Aorta (tissue), 5 donors: Measurements from ENCODE around the gene CBLB. TPM values are rescaled to one million over a fixed set of nuclear protein-coding genes. Genes with fewer than 3 reads are reported as not detected.

ENCODE experiments used
- ATAC-seq: fragments of 200-7000 bp; cut with Tn5 transposase; one replicate; pipeline ENCODE4 v1.9.1; 2022; ENCODE audit warnings: moderate library complexity; ENCODE audit not compliant: low FRiP score
- DNase-seq, 2 donors: peaks; one replicate each; pipeline ENCODE4 v3.0.0-alpha.2; 2020
- H3K27ac ChIP-seq, 2 donors: one replicate each; pipeline ENCODE4 v1.5.1; 2013; ENCODE audit warnings: low read length in 2 of 2, mild to moderate bottlenecking in 2 of 2, moderate library complexity in 2 of 2, control low read depth in 1 of 2, inconsistent platforms in 1 of 2, low read depth in 1 of 2
- H3K27me3 ChIP-seq, 2 donors: one replicate each; pipeline ENCODE4 v1.6.1; 2013; ENCODE audit warnings: control low read depth in 1 of 2, low read length in 1 of 2, mild to moderate bottlenecking in 1 of 2, moderate library complexity in 1 of 2; ENCODE audit not compliant: insufficient read depth in 2 of 2, control insufficient read depth in 1 of 2
- H3K36me3 ChIP-seq, 2 donors: one replicate each; pipeline ENCODE4 v1.6.1; 2013; ENCODE audit warnings: control low read depth in 1 of 2, low read length in 1 of 2, mild to moderate bottlenecking in 1 of 2; ENCODE audit not compliant: insufficient read depth in 2 of 2, control insufficient read depth in 1 of 2
- H3K4me1 ChIP-seq, 2 donors: one replicate each; pipeline ENCODE4 v1.6.1; 2013; ENCODE audit warnings: low read length in 2 of 2, control low read depth in 1 of 2, mild to moderate bottlenecking in 1 of 2, moderate library complexity in 1 of 2; ENCODE audit not compliant: insufficient read depth in 2 of 2, control insufficient read depth in 1 of 2
- H3K4me3 ChIP-seq, 2 donors: one replicate each; pipeline ENCODE4 v1.5.1; 2013; ENCODE audit warnings: low read length in 2 of 2, control low read depth in 1 of 2, mild to moderate bottlenecking in 1 of 2
- H3K9me3 ChIP-seq: one replicate; pipeline ENCODE4 v1.6.1; 2013; ENCODE audit warnings: mild to moderate bottlenecking, low read length; ENCODE audit not compliant: control insufficient read depth
- WGBS, 2 donors: extraction: QIAGEN DNeasy Blood & Tissue Kit; methylation state at CpG; one replicate each; pipeline ENCODE4 v1.1.7; 2013; 5-methylcytosine and 5-hydroxymethylcytosine counted together
- intact Hi-C, 2 donors: fragments of 100-400 bp; cut with DNase I; formaldehyde crosslinking; loops; one replicate each; pipeline versions ENCODE4 v1.14.2 to v1.15.0; 2022
- polyA plus RNA-seq, 2 donors: library from polyadenylated mRNA; stranded (reverse); fragments of 200-250 nt; gene quantifications; one replicate each; pipeline ENCODE4 v1.2.3, GENCODE V29; 2013
- total RNA-seq, 2 donors: library from RNA; stranded (reverse); fragmentation: NEBNext Ultra II Directional; extraction: Animal tissue kit (Norgen Biotek cat#: 25700); gene quantifications; one replicate each; pipeline ENCODE4 v1.2.1, GENCODE V29; 2021
- donor health status: healthy with polysubstance abuse.
- donor health status: Bipolar disorder and iron deficiency.
- donor health status: DM: no; HTN: no; CAD: no.
- donor health status: DM: no; HTN: no; CAD: no.
- donor health status: DM: yes; HTN: yes; CAD: no.

The CBLB gene
- total and polyA plus RNA-seq, 4 donors, result 3.3 to 126 (median 54.1) TPM

DNA sequence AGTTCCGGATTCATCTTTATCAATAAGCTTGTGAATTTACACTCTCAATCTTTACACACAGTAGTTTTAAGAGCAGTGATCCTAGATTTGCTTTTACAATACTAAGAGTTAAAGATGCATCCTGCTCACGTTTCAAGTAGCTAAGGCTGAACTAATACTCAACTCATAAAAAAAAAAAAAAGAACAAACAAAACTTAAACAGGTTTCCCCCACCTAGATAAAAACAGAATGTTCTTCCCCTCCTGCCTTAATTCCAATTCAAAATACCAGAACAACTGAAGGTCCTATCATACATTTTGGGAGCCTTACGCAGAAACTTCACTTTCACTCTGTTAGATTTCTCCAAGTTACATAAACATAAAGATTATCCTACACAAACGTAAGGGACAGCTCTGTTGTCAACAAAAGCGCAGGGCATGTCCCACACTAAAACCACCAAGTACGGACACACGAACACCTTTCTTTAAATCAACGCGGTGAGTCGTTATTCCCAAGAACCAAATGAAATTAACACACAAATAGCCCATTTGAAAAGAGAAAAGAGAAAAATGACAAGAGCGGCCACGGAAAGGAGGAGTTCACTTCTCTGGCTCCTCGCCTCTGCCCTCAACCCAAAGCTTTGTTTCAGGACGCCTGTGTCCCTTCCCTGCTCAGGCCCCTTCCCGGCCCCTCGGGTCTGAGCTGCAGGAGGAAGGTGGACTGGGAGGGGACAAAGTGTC, 941 bp downstream of the CBLB start:
- Histone ChIP-seq H3K27me3 (no peaks in the 10 kb centered on the region), H3K9me3 (no peaks in the 10 kb centered on the region), H3K4me1 (peaks cover 0 to 4% of the 10 kb centered on the region in 2 donors), H3K36me3 (no peaks in the 10 kb centered on the region), H3K4me3 (peak overlapping the region; percentile 61 to 94), H3K27ac (peak overlapping the region in 1 of 2 donors; percentile 51)
- DNase-seq, result no peak
- intact Hi-C loops, result loop anchor here (2.0 to 10.0 kb wide), 3 partner anchors 39 to 257 kb away; no protein-coding TSS in a partner anchor
- 2% methylated on average over 16 of the region's 16 CpGs for WGBS, 2 donors
- no peak for ATAC-seq

DNA sequence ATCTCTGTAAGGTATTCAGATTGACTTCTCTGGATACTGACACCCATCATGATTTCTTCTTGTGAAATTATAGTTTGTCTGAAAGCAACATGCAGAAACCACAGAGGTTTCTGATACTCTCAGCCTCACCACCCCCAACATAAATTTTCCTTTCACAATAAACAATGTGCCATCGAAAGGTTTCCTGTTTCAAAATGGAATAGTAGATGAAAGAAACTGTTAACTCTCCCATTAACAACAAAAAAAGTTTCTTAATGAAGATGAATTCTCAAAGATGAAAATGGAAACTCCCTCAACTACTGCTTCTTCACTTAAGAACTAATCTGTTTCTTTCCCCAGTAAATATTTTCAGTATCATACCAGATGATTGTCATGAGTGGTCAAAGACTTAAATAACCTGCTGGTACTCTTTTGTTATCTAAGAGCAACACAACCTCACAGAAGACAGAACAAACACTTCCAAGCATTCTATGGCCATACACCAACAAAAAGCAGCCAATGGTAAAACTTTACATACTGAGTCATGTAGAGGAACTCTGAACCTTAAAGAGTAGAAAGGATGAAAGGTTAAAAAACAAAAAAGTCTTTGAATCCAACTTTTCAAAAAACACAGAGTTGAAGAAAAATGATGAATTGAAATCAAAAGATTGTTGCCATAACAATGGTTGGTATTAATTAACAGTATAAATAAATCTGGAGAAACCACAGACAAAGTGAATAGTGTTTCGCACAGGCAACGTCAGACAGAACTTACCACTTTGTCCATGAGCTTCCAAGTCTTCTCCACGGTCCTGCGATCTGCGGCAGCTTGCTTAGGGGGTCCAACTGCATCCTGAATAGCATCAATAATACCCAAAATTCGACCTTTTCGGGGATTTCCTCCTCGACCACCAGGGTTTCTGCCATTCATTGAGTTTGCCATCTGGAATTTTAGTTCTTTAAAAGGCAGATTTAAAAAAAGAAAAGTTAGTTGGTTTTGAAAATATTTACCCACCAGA, 1.9 kb downstream of the CBLB start:
- DNase-seq (no peak), ATAC-seq (no peak)
- H3K27ac ChIP-seq, result no peak overlapping the region
- no peaks in the 10 kb centered on the region for H3K36me3 ChIP-seq
- H3K27me3 ChIP-seq, result no peaks in the 10 kb centered on the region
- 46 to 55% methylated on average over 9 of the region's 9 CpGs for WGBS, 2 donors
- intact Hi-C loops, result loop anchor here (5.0 to 10.0 kb wide), 2 partner anchors 40 to 258 kb away; no protein-coding TSS in a partner anchor
- peaks cover 3 to 4% of the 10 kb centered on the region in 2 donors for H3K4me1 ChIP-seq
- no peaks in the 10 kb centered on the region for H3K9me3 ChIP-seq
- peak overlapping the region; percentile 61 to 94 for H3K4me3 ChIP-seq

DNA sequence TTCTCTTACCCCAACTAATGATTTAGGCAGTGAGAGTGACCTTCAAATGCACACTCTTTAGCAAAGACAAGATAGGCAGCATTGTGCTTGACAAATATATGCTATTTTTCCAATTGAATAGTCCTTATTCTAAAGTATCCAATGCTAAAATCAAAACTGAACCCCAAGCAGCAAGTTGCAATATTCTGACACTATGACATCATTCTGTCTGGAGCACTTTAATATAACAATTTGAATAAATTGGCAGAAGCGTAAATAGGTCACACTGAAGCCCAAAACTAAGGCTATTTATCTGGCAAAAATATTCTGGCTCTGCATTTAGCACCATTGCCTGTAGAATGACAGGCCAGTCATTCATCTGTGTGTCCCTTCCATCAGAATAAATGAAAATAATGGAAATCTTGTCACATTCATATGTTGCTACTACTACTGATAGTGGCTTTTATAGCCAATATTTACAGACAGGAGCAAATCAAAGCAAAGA, 2.9 kb downstream of the CBLB start:
- ATAC-seq (no peak), DNase-seq (no peak)
- Histone ChIP-seq H3K4me3 (peak overlapping the region in 1 of 2 donors; percentile 94), H3K36me3 (no peaks in the 10 kb centered on the region), H3K9me3 (no peaks in the 10 kb centered on the region), H3K27me3 (no peaks in the 10 kb centered on the region), H3K4me1 (peaks cover 4% of the 10 kb centered on the region in 2 donors), H3K27ac (no peak overlapping the region)
- intact Hi-C loops, result loop anchor here (5.0 to 10.0 kb wide), 2 partner anchors 41 to 259 kb away; no protein-coding TSS in a partner anchor
- WGBS, 2 donors, result 37 to 55% methylated on average over 1 of the region's 1 CpG

DNA sequence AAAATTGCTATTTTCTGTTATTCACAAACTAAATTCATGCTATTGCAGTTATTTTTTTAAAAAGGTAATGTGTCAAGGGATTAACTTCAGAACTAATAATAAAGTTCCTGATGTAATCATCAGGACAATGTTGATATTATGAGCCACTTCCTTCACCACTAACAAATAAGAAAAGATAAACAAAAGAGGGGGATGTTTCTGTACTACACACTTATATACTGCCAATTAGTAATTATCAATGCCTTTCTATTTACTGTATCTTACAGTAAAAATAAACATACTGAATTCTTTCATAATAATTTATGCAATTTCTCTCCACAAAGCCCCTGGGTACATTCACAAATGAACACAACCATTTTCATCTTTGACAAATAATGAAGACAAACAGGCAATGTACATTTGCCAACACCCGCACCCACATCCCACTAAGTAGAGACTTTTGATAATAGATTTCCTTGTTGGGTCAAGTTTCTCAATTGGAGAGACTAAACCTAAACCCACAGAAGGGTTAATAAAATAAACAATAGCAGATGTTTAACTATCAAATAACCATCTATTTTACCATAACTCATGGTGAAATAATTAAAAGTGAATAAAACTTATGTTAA, 3.7 kb downstream of the CBLB start:
- H3K27ac ChIP-seq, result no peak overlapping the region
- peaks cover 4 to 8% of the 10 kb centered on the region in 2 donors for H3K4me1 ChIP-seq
- no peaks in the 10 kb centered on the region for H3K27me3 ChIP-seq
- WGBS, 2 donors, result 92 to 95% methylated on average over 1 of the region's 1 CpG
- H3K4me3 ChIP-seq, result no peak overlapping the region
- intact Hi-C loops, result loop anchor here (5.0 to 10.0 kb wide), 2 partner anchors 42 to 260 kb away; no protein-coding TSS in a partner anchor
- no peaks in the 10 kb centered on the region for H3K9me3 ChIP-seq
- no peak for DNase-seq
- H3K36me3 ChIP-seq, result no peaks in the 10 kb centered on the region
- no peak for ATAC-seq

DNA sequence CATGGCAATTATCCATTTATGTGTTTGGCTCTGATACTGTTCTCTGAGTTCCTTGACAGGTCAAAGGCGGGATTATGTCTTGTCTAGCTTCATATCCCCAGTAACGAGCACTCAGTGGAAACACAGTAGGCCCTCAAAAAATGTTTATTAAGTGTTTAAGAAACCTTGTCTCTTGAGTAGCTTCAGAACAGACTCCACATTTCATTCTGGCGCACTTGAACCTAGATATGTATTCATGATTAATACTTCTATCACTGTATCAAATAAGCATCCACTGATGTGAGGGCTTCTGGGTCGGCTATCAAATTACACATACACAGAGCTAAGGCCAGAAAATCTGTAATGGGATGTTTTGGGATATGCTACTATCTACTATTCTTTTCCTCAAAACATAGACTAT, 4.6 kb downstream of the CBLB start:
- Histone ChIP-seq H3K4me3 (no peak overlapping the region), H3K4me1 (peaks cover 4 to 8% of the 10 kb centered on the region in 2 donors), H3K36me3 (no peaks in the 10 kb centered on the region), H3K27ac (no peak overlapping the region), H3K27me3 (no peaks in the 10 kb centered on the region), H3K9me3 (no peaks in the 10 kb centered on the region)
- intact Hi-C loops, result loop anchor here in 1 of 2 donors (10.0 kb wide), 1 partner anchor 261 kb away; no protein-coding TSS in a partner anchor
- 91 to 93% methylated on average over 4 of the region's 4 CpGs for WGBS, 2 donors
- DNase-seq (no peak), ATAC-seq (no peak)

DNA sequence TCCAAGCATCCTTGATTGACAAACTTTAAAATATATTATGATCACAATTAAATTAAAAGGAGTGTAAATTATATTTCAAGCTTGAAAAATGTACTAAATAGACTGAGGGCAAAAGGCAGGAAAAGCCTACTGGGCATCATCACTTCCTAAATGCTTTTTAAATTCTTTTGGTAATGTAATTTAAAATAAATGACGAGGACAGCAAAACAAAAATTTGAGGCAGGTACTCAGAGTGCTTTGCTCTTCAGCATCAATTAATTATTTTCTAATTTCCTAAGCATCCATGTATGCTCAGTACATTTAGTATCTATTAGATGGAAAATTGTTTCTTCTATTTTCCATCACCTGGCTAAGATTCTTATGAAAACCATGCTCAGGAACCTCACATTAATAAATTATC, 5.2 kb downstream of the CBLB start:
- Histone ChIP-seq H3K9me3 (no peaks in the 10 kb centered on the region), H3K27me3 (no peaks in the 10 kb centered on the region), H3K4me1 (peaks cover 4 to 8% of the 10 kb centered on the region in 2 donors), H3K27ac (no peak overlapping the region), H3K4me3 (no peak overlapping the region), H3K36me3 (no peaks in the 10 kb centered on the region)
- no peak for ATAC-seq
- intact Hi-C loops, result loop anchor here in 1 of 2 donors (10.0 kb wide), 1 partner anchor 261 kb away; no protein-coding TSS in a partner anchor
- DNase-seq, result no peak
- 97 to 99% methylated on average over 1 of the region's 1 CpG for WGBS, 2 donors

DNA sequence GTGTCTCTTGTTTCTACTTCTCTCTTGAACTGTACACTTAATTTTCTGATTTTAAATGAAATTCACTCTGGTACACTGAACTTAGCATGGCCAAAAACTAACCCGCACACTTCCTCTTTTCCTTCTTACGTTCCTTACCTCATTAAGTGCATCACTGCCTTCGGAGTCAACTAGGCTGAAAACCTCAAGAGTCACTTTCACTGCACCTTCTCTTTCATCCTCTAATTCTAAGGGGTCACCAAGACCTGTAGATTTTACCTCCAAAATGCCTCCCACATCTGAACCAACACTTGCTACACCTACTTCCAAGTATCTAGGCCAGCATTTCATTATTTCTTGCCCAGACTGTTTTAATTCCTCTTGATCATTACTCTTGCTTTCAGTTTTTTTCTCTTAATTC, 6.6 kb downstream of the CBLB start:
- H3K9me3 ChIP-seq, result no peaks in the 10 kb centered on the region
- peaks cover 4 to 8% of the 10 kb centered on the region in 2 donors for H3K4me1 ChIP-seq
- WGBS, 2 donors, result 92 to 96% methylated on average over 3 of the region's 3 CpGs
- intact Hi-C loops, result loop anchor here in 1 of 2 donors (10.0 kb wide), 1 partner anchor 263 kb away; no protein-coding TSS in a partner anchor
- H3K27me3 ChIP-seq, result no peaks in the 10 kb centered on the region
- H3K4me3 ChIP-seq, result no peak overlapping the region
- no peak overlapping the region for H3K27ac ChIP-seq
- ATAC-seq (no peak), DNase-seq (no peak)
- H3K36me3 ChIP-seq, result no peaks in the 10 kb centered on the region

DNA sequence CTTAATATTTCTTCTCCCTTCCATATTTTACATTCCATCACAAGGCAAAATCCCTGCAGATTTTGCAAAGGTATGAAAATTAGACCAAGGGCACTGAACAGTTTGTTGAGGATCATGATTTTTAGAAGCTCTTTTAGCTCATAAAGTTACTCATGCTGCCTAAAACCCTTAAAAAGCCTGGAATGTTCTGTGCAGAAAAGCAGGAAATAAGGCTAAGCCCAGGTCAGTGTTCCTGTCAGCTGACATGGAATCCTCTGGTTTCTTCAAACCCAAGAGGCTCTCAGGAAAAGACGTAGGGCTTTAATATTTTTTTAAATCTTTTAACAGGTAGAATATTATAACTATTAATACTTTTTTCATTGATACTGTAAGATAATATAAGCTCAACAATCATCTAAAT, 8.2 kb downstream of the CBLB start:
- H3K27ac ChIP-seq, result no peak overlapping the region
- H3K4me1 ChIP-seq, result peaks cover 4 to 8% of the 10 kb centered on the region in 2 donors
- H3K9me3 ChIP-seq, result no peaks in the 10 kb centered on the region
- 24 to 37% methylated on average over 1 of the region's 1 CpG for WGBS, 2 donors
- ATAC-seq, result no peak
- H3K4me3 ChIP-seq, result no peak overlapping the region
- intact Hi-C loops, result loop anchor here in 1 of 2 donors (10.0 kb wide), 1 partner anchor 264 kb away; no protein-coding TSS in a partner anchor
- no peaks in the 10 kb centered on the region for H3K36me3 ChIP-seq
- H3K27me3 ChIP-seq, result no peaks in the 10 kb centered on the region
- DNase-seq, result no peak
